SW480 (cell line): Measurements from ENCODE around the gene PGA5.
"Not testable (repeated sequence)": the region's sequence is repeated elsewhere in the genome, so short reads cannot be mapped to it uniquely, and the experiment has no call there.

Experiments
- DNase-seq: peaks from one replicate; pipeline ENCODE4 v3.0.0-alpha.2; 2016; ENCODE audit warnings: low spot score

PGA5 gene

DNA sequence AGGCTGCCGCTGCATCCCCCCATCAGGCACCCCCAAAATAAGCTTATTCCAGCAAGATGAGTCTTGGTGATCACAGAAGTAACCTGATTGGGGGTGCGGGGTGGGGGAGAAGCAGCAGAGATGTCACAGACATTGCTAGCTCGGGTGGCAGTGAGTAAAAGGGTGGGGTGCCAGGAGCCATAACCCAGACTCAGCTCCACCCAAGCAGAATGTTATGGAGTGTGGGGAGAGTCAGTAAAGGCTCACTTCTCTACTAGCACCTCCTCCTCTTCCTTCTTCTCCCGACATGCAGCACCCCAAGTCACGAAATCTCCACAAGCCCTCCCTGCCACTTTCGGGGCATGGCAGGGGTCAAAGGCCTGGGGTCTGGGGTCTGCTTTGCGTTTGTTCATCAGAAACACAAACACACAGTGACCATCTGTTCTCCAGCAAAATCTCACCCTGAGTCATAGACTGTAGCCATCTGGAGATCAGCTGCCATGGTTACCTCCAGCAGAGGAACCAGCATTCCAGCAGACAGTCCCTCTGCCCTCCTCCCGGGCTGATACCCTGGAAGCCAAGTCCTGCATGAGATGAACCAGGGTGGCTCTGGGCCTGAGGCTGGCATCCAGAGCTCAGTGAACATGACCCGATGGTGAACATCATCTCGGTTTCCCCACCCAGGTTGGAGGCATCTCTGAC lies 14.4 kb upstream of the PGA5 start:
- not testable (repeated sequence) for DNase-seq

DNA sequence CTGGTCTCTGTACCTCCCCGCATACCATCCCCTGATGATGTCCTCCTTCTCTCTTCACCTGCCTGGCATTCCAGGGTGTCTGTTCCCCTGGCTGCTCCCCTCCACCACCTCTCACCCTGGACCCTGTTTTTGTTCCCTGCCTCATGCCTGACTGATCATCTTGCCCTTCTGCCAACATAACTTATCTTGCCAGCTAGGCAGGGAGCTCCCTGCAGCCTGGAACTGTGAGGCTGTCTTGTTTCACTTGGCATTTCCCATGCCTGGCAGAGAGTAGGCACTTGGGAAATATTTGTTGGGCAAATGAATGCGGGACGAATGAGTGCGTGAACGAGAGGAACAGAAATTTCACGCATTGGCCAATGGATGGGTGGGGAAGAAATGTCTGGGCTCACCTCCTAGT lies 11.5 kb upstream of the PGA5 start:
- not testable (repeated sequence) for DNase-seq

GRCh38 chr11:61231033-61231432 lies 9.9 kb upstream of the PGA5 start:
- not testable (repeated sequence) for DNase-seq

DNA sequence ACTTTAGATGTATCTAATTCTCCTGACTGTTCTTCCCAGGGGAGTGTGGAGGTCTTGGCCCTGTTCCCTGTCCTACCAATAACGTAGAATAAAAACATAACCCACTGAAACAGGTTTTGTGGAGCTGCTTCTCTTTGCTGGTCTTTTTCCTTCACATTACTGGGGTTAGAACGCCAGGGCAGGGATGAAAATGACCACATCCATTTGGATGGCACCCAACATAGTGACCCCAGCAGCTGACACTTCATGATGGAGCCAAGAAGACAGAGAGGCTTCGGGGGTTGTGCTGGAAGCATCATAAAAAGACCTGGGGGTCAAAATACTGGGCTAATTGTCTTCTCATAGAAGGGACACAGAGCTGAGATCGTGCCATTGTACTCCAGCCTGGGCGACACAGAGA lies 9.4 kb upstream of the PGA5 start:
- DNase-seq, result not testable (repeated sequence)

DNA sequence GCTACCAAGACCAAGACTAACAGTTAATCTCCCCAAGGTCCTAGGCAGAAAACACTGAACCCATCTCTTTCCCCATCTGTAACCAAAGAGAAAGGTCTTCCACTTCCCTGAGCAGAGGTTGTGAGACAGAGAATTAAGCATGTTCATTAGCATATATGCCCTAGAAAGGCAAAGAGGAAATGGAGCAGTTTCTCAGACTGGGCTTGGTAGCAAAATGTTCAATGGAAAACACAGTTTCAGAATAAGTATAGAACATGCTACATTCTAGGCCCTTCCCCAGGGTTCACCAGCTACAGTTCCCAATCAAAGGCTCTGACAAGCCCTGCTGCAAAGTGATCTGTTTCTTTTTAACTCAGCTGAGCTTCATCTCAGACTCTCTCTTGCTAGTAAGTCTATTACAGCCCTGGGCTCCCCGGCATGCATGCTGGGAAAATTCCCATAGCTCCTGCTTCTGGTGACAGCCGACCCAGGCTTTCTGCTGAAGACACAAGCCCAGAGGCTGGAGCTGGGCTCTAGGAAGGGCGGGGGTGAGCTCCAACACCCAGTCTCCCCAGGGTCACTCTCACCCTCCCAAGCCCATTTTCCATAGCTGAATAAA lies 8.3 kb upstream of the PGA5 start:
- DNase-seq, result not testable (repeated sequence)

DNA sequence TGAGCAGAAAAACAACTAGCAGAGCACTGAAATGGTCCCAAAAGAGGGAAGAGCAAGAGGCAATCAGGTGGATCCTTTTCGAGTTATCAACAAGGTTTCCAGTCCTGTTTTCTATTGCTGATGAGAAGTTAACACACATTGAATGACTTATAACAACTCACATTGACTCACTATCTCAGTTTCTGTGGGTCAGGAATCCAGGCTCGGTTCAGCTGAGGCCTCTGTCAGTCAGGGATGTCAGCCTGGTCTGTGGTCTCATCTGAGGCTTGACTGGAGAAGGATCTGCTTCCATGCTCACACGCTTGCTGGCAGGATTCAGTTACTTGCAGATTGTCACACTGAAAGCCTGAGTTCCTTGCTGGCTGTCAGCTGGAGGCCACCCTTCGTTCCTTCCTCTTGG lies 3.8 kb upstream of the PGA5 start:
- not testable (repeated sequence) for DNase-seq

DNA sequence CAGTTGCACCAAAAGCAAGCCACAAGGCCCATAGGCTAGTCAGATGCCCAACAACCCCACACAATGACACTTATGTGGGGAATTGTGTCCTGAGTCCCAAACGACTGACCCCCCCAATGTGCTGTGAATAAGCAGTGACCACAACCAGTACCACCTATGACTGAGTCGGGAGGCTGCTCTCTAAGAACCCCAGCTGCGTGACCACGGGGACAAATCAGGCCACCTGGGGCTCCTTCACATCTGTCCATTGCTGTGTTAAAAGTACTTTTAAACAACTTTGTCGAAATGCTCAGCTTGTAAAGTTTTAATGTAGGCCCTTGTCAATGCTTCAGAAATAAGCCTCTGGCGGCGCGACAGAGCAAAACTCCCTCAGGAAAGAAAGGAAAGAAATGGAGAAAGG lies 687 bp upstream of the PGA5 start:
- DNase-seq, result not testable (repeated sequence)

GRCh38 chr11:61241526-61241925 lies 551 bp downstream of the PGA5 start:
- DNase-seq, result not testable (repeated sequence)

DNA sequence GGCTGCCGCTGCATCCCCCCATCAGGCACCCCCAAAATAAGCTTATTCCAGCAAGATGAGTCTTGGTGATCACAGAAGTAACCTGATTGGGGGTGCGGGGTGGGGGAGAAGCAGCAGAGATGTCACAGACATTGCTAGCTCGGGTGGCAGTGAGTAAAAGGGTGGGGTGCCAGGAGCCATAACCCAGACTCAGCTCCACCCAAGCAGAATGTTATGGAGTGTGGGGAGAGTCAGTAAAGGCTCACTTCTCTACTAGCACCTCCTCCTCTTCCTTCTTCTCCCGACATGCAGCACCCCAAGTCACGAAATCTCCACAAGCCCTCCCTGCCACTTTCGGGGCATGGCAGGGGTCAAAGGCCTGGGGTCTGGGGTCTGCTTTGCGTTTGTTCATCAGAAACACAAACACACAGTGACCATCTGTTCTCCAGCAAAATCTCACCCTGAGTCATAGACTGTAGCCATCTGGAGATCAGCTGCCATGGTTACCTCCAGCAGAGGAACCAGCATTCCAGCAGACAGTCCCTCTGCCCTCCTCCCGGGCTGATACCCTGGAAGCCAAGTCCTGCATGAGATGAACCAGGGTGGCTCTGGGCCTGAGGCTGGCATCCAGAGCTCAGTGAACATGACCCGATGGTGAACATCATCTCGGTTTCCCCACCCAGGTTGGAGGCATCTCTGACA lies 4.4 kb downstream of the PGA5 start:
- DNase-seq, result not testable (repeated sequence)

DNA sequence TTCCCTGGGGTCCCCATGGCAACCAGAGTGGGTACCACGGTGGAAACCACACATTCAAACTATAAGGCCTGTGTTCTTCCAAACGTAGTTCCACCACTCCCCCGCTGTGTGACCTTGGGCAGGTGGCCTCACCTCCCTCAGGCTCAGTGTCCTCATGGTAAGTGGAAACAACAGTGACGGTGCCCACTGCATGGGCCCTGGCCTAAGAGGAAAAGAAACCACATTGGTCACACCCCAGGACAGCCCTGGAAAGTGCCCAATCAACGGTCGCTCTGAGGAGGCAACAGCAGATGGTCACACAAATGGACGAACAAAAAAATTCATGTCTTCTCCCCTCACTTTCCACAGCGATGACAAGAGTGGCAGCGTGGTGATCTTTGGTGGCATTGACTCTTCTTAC lies 7.1 kb downstream of the PGA5 start:
- not testable (repeated sequence) for DNase-seq

DNA sequence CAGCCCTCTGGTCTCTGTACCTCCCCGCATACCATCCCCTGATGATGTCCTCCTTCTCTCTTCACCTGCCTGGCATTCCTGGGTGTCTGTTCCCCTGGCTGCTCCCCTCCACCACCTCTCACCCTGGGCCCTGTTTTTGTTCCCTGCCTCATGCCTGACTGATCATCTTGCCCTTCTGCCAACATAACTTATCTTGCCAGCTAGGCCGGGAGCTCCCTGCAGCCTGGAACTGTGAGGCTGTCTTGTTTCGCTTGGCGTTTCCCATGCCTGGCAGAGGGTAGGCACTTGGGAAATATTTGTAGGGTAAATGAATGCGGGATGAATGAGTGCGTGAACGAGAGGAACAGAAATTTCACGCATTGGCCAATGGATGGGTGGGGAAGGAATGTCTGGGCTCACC lies 8.2 kb downstream of the PGA5 start:
- not testable (repeated sequence) for DNase-seq

GRCh38 chr11:61250796-61251765 lies 10.1 kb downstream of the PGA5 start:
- not testable (repeated sequence) for DNase-seq

- not testable (repeated sequence) for DNase-seq
Measured at GRCh38 chr11:61252332-61252731, 11.4 kb downstream of the PGA5 start.

DNA sequence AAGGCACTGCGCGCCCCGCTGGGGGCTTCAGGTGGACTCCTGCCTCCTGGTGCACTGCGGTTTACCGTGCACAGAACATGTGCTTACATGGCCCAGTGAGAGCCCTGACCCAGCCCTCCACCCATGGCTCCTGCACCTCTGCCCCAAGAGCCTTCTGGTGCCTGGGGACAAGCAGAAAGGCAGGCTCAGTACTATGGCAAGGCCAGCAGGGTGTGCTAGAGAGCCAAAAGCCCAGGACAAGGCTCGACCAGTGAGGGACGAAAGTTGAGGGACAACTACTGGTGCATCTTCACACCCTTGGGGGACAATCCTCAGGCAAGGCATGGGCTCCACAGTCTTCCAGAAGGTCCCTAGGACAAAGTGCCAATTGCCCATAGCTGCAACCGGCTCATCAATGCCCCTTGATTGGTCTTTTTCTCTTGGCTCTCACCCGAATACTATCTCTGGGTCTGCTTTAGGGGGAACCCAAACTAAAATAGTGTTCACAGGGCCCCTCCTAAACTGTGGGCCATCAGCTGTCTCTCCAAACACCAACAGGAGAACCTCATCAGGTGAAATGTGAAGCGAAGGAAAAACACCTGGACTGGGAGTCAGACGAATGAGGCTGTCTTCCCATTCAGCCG lies 13.5 kb downstream of the PGA5 start:
- peak; percentile 59 for DNase-seq

- no peak for DNase-seq
Measured at GRCh38 chr11:61256710-61257482, 15.9 kb downstream of the PGA5 start.

GRCh38 chr11:61258546-61258945 lies 17.6 kb downstream of the PGA5 start:
- no peak for DNase-seq

- DNase-seq, result no peak
Measured at GRCh38 chr11:61259363-61259762, 18.4 kb downstream of the PGA5 start.

GRCh38 chr11:61264371-61264770 lies 23.4 kb downstream of the PGA5 start:
- no peak for DNase-seq

GRCh38 chr11:61264795-61265194 lies 23.8 kb downstream of the PGA5 start:
- no peak for DNase-seq

DNA sequence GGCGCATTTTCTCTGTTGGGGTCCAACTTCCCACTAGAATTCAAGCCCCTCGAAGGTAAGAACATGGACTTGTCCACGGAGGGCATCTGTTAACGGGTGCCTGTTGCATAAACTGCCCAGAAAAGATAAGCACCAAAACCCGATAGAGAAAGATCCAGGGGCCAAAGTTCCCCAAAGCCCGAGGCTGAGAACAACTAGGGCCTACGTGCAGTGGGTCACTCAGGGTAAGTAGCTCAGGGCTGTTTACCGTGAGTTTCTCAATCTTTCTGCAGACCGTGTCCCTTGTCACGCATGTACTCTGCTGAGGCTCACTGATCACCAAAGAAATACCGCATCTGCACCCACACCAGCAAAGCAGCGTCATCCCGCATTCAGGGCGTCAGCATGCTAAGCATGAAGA lies 24.4 kb downstream of the PGA5 start:
- no peak for DNase-seq

DNA sequence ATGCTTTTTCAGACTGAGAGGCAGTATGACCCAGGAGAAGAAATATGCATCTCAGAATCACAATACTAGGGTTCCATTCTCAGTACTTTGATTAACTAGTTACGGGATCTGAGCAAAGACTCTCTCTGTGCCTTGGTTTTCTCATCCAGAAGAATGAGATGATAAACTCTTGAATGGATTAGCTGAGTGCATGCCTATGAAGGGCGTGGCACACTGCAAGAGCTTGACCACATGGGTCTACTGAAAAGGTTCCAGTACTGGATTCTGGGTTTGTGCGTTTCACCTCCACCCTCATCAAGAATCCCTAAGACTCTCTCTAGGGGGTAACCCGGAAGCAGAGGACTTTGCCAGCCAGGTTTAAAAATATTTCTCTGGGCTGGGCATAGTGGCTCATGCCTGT lies 25.6 kb downstream of the PGA5 start:
- DNase-seq, result peak; percentile 48
